Measurements from ENCODE around the gene ADIRF.
"Not testable (repeated sequence)": the region's sequence is repeated elsewhere in the genome, so short reads cannot be mapped to it uniquely, and the experiment has no call there.

Gene ADIRF

GRCh38 chr10:86946213-86947155, 21.8 kb upstream of the ADIRF start:
- DNase-seq (ENCODE audit: low spot score), result no peak

- DNase-seq (ENCODE audit: low spot score), result not testable (repeated sequence)
These were observed 20.5 kb upstream of the ADIRF start for GRCh38 chr10:86947806-86948205.

GRCh38 chr10:86950349-86950748, 17.9 kb upstream of the ADIRF start:
- DNase-seq (ENCODE audit: low spot score), result no peak

GRCh38 chr10:86951184-86951761, 17.0 kb upstream of the ADIRF start:
- DNase-seq (ENCODE audit: low spot score), result no peak

GRCh38 chr10:86952106-86952505, 16.2 kb upstream of the ADIRF start:
- DNase-seq (ENCODE audit: low spot score), result no peak

- DNase-seq (ENCODE audit: low spot score), result not testable (repeated sequence)
These were observed 15.6 kb upstream of the ADIRF start for GRCh38 chr10:86952697-86953096.

- DNase-seq (ENCODE audit: low spot score), result no peak
These were observed 14.3 kb upstream of the ADIRF start for GRCh38 chr10:86953747-86954680.

GRCh38 chr10:86954681-86955500, 13.4 kb upstream of the ADIRF start:
- no peak for DNase-seq (ENCODE audit: low spot score)

GRCh38 chr10:86955501-86956194, 12.6 kb upstream of the ADIRF start:
- DNase-seq (ENCODE audit: low spot score), result no peak

GRCh38 chr10:86956195-86956847, 12.0 kb upstream of the ADIRF start:
- no peak for DNase-seq (ENCODE audit: low spot score)

GRCh38 chr10:86956848-86957448, 11.3 kb upstream of the ADIRF start:
- DNase-seq (ENCODE audit: low spot score), result no peak

- DNase-seq (ENCODE audit: low spot score), result no peak
These were observed 10.7 kb upstream of the ADIRF start, which contains the start of gene MMRN2 for GRCh38 chr10:86957471-86958115. Gene MMRN2 (minus strand): TSS chr10:86957615. CDS start chr10:86957541, 74 bp downstream.

- no peak for DNase-seq (ENCODE audit: low spot score)
These were observed 10.0 kb upstream of the ADIRF start, which contains the start of gene SNCG for GRCh38 chr10:86958116-86958900. Gene SNCG (plus strand): TSS chr10:86958599. CDS start chr10:86958698, 99 bp downstream.

GRCh38 chr10:86958901-86959736, 9.2 kb upstream of the ADIRF start:
- no peak for DNase-seq (ENCODE audit: low spot score)

GRCh38 chr10:86959737-86960002, 8.6 kb upstream of the ADIRF start:
- no peak for DNase-seq (ENCODE audit: low spot score)

- peak; percentile 41 for DNase-seq (ENCODE audit: low spot score)
These were observed 8.0 kb upstream of the ADIRF start for GRCh38 chr10:86960003-86960862.

All from CD4-positive, alpha-beta T cell treated with Interleukin-15 for 4 hours (primary cell).